Epithelial cell of prostate (primary cell): ENCODE measurements around the gene ZBTB16.

ENCODE experiments used
- DNase-seq: peaks from one replicate; pipeline ENCODE4 v3.0.0-alpha.2; 2011; ENCODE audit warnings: low read depth, low spot score
- H3K27ac ChIP-seq: fragments of 450-650 bp; 2 replicates; pipeline ENCODE4 v1.5.1; 2017; ENCODE audit warnings: mild to moderate bottlenecking

The ZBTB16 gene

GRCh38 chr11:114099392-114100178, 40.1 kb downstream of the ZBTB16 start:
- DNase-seq, result no peak
- no peak overlapping the region for H3K27ac ChIP-seq

- H3K27ac ChIP-seq, result no peak overlapping the region
- no peak for DNase-seq
Observed at GRCh38 chr11:114102993-114103896, 43.7 kb downstream of the ZBTB16 start.

- H3K27ac ChIP-seq, result no peak overlapping the region
- DNase-seq, result no peak
Observed at GRCh38 chr11:114105611-114106010, 46.1 kb downstream of the ZBTB16 start.

GRCh38 chr11:114106047-114106446, 46.5 kb downstream of the ZBTB16 start:
- no peak overlapping the region for H3K27ac ChIP-seq
- DNase-seq, result no peak

GRCh38 chr11:114106986-114107385, 47.5 kb downstream of the ZBTB16 start:
- no peak for DNase-seq
- no peak overlapping the region for H3K27ac ChIP-seq

GRCh38 chr11:114108501-114109205, 49.1 kb downstream of the ZBTB16 start:
- DNase-seq, result no peak
- no peak overlapping the region for H3K27ac ChIP-seq

GRCh38 chr11:114109206-114110090, 49.9 kb downstream of the ZBTB16 start:
- no peak overlapping the region for H3K27ac ChIP-seq
- no peak for DNase-seq

- no peak overlapping the region for H3K27ac ChIP-seq
Observed at GRCh38 chr11:114110123-114110522, 50.6 kb downstream of the ZBTB16 start.

GRCh38 chr11:114110952-114111947, 51.7 kb downstream of the ZBTB16 start:
- H3K27ac ChIP-seq, result no peak overlapping the region
- no peak for DNase-seq

More at GRCh38 chr11:114110123-114110522, 50.6 kb downstream of the ZBTB16 start:
- no peak for DNase-seq

GRCh38 chr11:114115451-114115928, 56.0 kb downstream of the ZBTB16 start:
- no peak for DNase-seq
- H3K27ac ChIP-seq, result no peak overlapping the region

GRCh38 chr11:114116357-114116756, 56.8 kb downstream of the ZBTB16 start:
- H3K27ac ChIP-seq, result no peak overlapping the region
- DNase-seq, result no peak

- H3K27ac ChIP-seq, result no peak overlapping the region
- no peak for DNase-seq
Observed at GRCh38 chr11:114116800-114117199, 57.3 kb downstream of the ZBTB16 start.

GRCh38 chr11:114120606-114121005, 61.1 kb downstream of the ZBTB16 start:
- H3K27ac ChIP-seq, result no peak overlapping the region
- DNase-seq, result no peak

- no peak overlapping the region for H3K27ac ChIP-seq
- DNase-seq, result no peak
Observed at GRCh38 chr11:114121138-114121537, 61.6 kb downstream of the ZBTB16 start.

GRCh38 chr11:114121804-114122504, 62.4 kb downstream of the ZBTB16 start:
- DNase-seq, result no peak

GRCh38 chr11:114122686-114123085, 63.2 kb downstream of the ZBTB16 start:
- no peak for DNase-seq
- no peak overlapping the region for H3K27ac ChIP-seq

More at GRCh38 chr11:114121804-114122504, 62.4 kb downstream of the ZBTB16 start:
- no peak overlapping the region for H3K27ac ChIP-seq

- no peak for DNase-seq
- H3K27ac ChIP-seq, result no peak overlapping the region
Observed at GRCh38 chr11:114123692-114124330, 64.3 kb downstream of the ZBTB16 start.
